HG02642 (cell line): ENCODE measurements around the gene MPZL1.

Source experiments
- ATAC-seq: cut with Tn5 transposase; IDR thresholded peaks from one replicate; pipeline ENCODE4 v1.9.1; 2021; ENCODE audit warnings: mild to moderate bottlenecking; ENCODE audit not compliant: unreplicated experiment, poor library complexity

The MPZL1 gene

GRCh38 chr1:167772436-167772835 lies 50.7 kb downstream of the MPZL1 start:
- ATAC-seq: no peak

- no peak for ATAC-seq
These were observed 51.7 kb downstream of the MPZL1 start for GRCh38 chr1:167773516-167773915.

GRCh38 chr1:167774710-167775109 lies 52.9 kb downstream of the MPZL1 start:
- ATAC-seq: no peak

- ATAC-seq: no peak
These were observed 53.4 kb downstream of the MPZL1 start for GRCh38 chr1:167775178-167775577.

GRCh38 chr1:167776151-167776550 lies 54.4 kb downstream of the MPZL1 start:
- no peak for ATAC-seq

GRCh38 chr1:167776616-167777268 lies 55.0 kb downstream of the MPZL1 start:
- ATAC-seq: no peak

GRCh38 chr1:167777269-167777650 lies 55.5 kb downstream of the MPZL1 start:
- no peak for ATAC-seq

- ATAC-seq: no peak
These were observed 59.8 kb downstream of the MPZL1 start for GRCh38 chr1:167781558-167781957.

GRCh38 chr1:167782946-167783345 lies 61.2 kb downstream of the MPZL1 start:
- no peak for ATAC-seq

- no peak for ATAC-seq
These were observed 63.2 kb downstream of the MPZL1 start for GRCh38 chr1:167784876-167785550.

GRCh38 chr1:167786502-167786901 lies 64.7 kb downstream of the MPZL1 start:
- no peak for ATAC-seq

GRCh38 chr1:167789501-167789900 lies 67.7 kb downstream of the MPZL1 start:
- ATAC-seq: no peak

- no peak for ATAC-seq
These were observed 68.3 kb downstream of the MPZL1 start for GRCh38 chr1:167790117-167790516.

- ATAC-seq: no peak
These were observed 69.8 kb downstream of the MPZL1 start for GRCh38 chr1:167791281-167792187.

GRCh38 chr1:167792188-167792565 lies 70.4 kb downstream of the MPZL1 start:
- no peak for ATAC-seq

- no peak for ATAC-seq
These were observed 72.3 kb downstream of the MPZL1 start for GRCh38 chr1:167794043-167794442.

GRCh38 chr1:167795810-167796740 lies 74.3 kb downstream of the MPZL1 start:
- no peak for ATAC-seq

GRCh38 chr1:167797015-167797414 lies 75.2 kb downstream of the MPZL1 start:
- no peak for ATAC-seq

- no peak for ATAC-seq
These were observed 77.2 kb downstream of the MPZL1 start for GRCh38 chr1:167798952-167799351.

GRCh38 chr1:167799747-167800146 lies 78.0 kb downstream of the MPZL1 start:
- ATAC-seq: no peak
